GM23338 (cell line): ENCODE measurements around the gene STMN3. TPM values are rescaled to one million over a fixed set of nuclear protein-coding genes. Genes with fewer than 3 reads are reported as not detected.

Experiments used
- ATAC-seq: fragments of 200-7000 bp; cut with Tn5 transposase; 3 replicates; pipeline ENCODE4 v1.9.1; 2020
- DNase-seq: peaks from one replicate; pipeline ENCODE4 v3.0.0-alpha.2; 2015; ENCODE audit warnings: low spot score
- H2AFZ ChIP-seq: fragments of 200-600 bp; sonication (generic); 2 replicates; pipeline ENCODE4 v1.8.0; 2016; ENCODE audit warnings: antibody characterized with exemption, mild to moderate bottlenecking, moderate library complexity
- H3F3A ChIP-seq: fragments of 200-600 bp; sonication (generic); replicated peaks from 2 replicates; pipeline ENCODE4 v1.8.0; 2017; ENCODE audit warnings: antibody characterized with exemption, mixed run types, low read depth
- H3K27ac ChIP-seq: fragments of 200-600 bp; sonication (generic); 2 replicates; pipeline ENCODE4 v1.6.1; 2016; ENCODE audit warnings: low read depth
- H3K27me3 ChIP-seq: fragments of 200-600 bp; sonication (generic); 2 replicates; pipeline ENCODE4 v1.8.0; 2016; ENCODE audit warnings: mild to moderate bottlenecking, mixed run types, moderate library complexity; ENCODE audit not compliant: insufficient read depth
- H3K36me3 ChIP-seq: fragments of 200-600 bp; sonication (generic); 2 replicates; pipeline ENCODE4 v1.8.0; 2016; ENCODE audit warnings: mild to moderate bottlenecking; ENCODE audit not compliant: insufficient read depth
- H3K4me1 ChIP-seq: fragments of 200-600 bp; sonication (generic); 2 replicates; pipeline ENCODE4 v1.8.0; 2016; ENCODE audit warnings: mild to moderate bottlenecking, moderate library complexity; ENCODE audit not compliant: insufficient read depth
- H3K4me2 ChIP-seq: fragments of 200-600 bp; sonication (generic); 2 replicates; pipeline ENCODE4 v1.7.1; 2017; ENCODE audit warnings: mixed run types
- H3K4me3 ChIP-seq: fragments of 200-600 bp; sonication (generic); 2 replicates; pipeline ENCODE4 v1.6.1; 2016; ENCODE audit warnings: mixed run types
- H3K79me2 ChIP-seq: fragments of 200-600 bp; sonication (generic); replicated peaks from 2 replicates; pipeline ENCODE4 v1.8.0; 2017; ENCODE audit warnings: mild to moderate bottlenecking; ENCODE audit not compliant: insufficient read depth
- H3K9me2 ChIP-seq: fragments of 200-600 bp; sonication (generic); 2 replicates; pipeline ENCODE4 v1.8.0; 2017; ENCODE audit not compliant: insufficient read depth
- H4K20me1 ChIP-seq: fragments of 200-600 bp; sonication (generic); replicated peaks from 2 replicates; pipeline ENCODE4 v1.8.0; 2017; ENCODE audit warnings: mild to moderate bottlenecking; ENCODE audit not compliant: insufficient read depth
- H3K27ac Mint-ChIP-seq: 2 replicates; pipeline ENCODE4 v1.8.0; 2020; ENCODE audit warnings: inconsistent platforms, mild to moderate bottlenecking, moderate library complexity, mixed read lengths
- H3K27me3 Mint-ChIP-seq: 3 replicates; pipeline ENCODE4 v1.8.0; 2022; ENCODE audit warnings: low read depth, mild to moderate bottlenecking, moderate library complexity, mixed read lengths, inconsistent platforms; ENCODE audit not compliant: insufficient read depth, poor library complexity
- H3K36me3 Mint-ChIP-seq: 3 replicates; pipeline ENCODE4 v1.8.0; 2021; ENCODE audit warnings: low read depth, mild to moderate bottlenecking, inconsistent platforms, moderate library complexity, mixed read lengths
- H3K4me1 Mint-ChIP-seq: 3 replicates; pipeline ENCODE4 v1.8.0; 2020; ENCODE audit warnings: mild to moderate bottlenecking, inconsistent platforms, mixed read lengths
- H3K4me3 Mint-ChIP-seq: 3 replicates; pipeline ENCODE4 v1.8.0; 2021; ENCODE audit warnings: moderate library complexity, mild to moderate bottlenecking, inconsistent platforms, mixed read lengths
- H3K9me3 Mint-ChIP-seq: 3 replicates; pipeline ENCODE4 v1.8.0; 2020; ENCODE audit warnings: moderate library complexity, mild to moderate bottlenecking, inconsistent platforms, mixed read lengths
- EZH2 ChIP-seq: fragments of 200-600 bp; sonication (generic); IDR thresholded peaks from one replicate; pipeline ENCODE4 v1.8.0; 2017; ENCODE audit warnings: antibody characterized with exemption, mild to moderate bottlenecking, low read depth; ENCODE audit not compliant: unreplicated experiment
- EZH2phosphoT487 ChIP-seq: fragments of 200-600 bp; sonication (generic); IDR thresholded peaks from one replicate; pipeline ENCODE4 v1.8.1; 2018; ENCODE audit warnings: antibody characterized with exemption; ENCODE audit not compliant: unreplicated experiment
- JUNB ChIP-seq: IDR thresholded peaks from one replicate; pipeline ENCODE4 v1.6.1; 2016; ENCODE audit warnings: antibody characterized with exemption; ENCODE audit not compliant: unreplicated experiment
- POLR2AphosphoS5 ChIP-seq: IDR thresholded peaks from 2 replicates; pipeline ENCODE4 v1.6.1; 2016; ENCODE audit warnings: antibody characterized with exemption, low read depth
- STAT1 ChIP-seq: IDR thresholded peaks from one replicate; pipeline ENCODE4 v1.6.1; 2016; ENCODE audit warnings: antibody characterized with exemption; ENCODE audit not compliant: unreplicated experiment
- polyA plus RNA-seq: library from polyadenylated mRNA; unstranded; fragments of >200 nt; fragmentation: Nextera tagmentation; extraction: Ambion mirVana; gene quantifications from 2 replicates; pipeline ENCODE4 v1.2.1, GENCODE V29; 2016
- total RNA-seq: library from RNA; depleted of rRNA; stranded (reverse); fragments of >200 nt; shearing (Covaris generic); gene quantifications from 2 replicates; pipeline ENCODE4 v1.2.3, GENCODE V29; 2014
- TF ChIP-seq, protein P1 (sequence below): fragments of 250-450 bp; sonication (Bioruptor Pico); IDR thresholded peaks from 2 replicates; pipeline ENCODE4 v1.5.0; 2020; ENCODE audit warnings: mild to moderate bottlenecking, moderate library complexity
- TF ChIP-seq, protein P2 (sequence below): IDR thresholded peaks from one replicate; pipeline ENCODE4 v1.6.1; 2018; ENCODE audit warnings: antibody characterized with exemption; ENCODE audit not compliant: unreplicated experiment

Gene STMN3
- total and polyA plus RNA-seq, 2 experiments from 2014 or later: 28.6 to 61.3 TPM

DNA sequence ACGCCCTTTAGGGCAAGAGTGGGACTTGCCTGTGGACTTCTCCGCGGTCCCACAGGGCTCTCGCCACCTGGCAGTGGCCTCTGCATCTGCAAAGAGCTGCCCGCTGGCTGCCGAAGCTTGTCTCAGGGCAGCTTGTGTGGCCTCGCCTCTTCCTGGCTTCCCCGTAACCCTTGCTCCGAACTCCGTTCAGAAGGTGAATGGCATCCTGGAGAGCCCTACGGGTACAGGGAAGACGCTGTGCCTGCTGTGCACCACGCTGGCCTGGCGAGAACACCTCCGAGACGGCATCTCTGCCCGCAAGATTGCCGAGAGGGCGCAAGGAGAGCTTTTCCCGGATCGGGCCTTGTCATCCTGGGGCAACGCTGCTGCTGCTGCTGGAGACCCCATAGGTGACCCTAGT is 7.9 kb upstream of the STMN3 start:
- H2AFZ ChIP-seq: no peak overlapping the region
- TF ChIP-seq EZH2phosphoT487 (no peak), EZH2 (no peak), STAT1 (no peak), JUNB (no peak), POLR2AphosphoS5 (no peak)
- TF ChIP-seq, protein P1, sequence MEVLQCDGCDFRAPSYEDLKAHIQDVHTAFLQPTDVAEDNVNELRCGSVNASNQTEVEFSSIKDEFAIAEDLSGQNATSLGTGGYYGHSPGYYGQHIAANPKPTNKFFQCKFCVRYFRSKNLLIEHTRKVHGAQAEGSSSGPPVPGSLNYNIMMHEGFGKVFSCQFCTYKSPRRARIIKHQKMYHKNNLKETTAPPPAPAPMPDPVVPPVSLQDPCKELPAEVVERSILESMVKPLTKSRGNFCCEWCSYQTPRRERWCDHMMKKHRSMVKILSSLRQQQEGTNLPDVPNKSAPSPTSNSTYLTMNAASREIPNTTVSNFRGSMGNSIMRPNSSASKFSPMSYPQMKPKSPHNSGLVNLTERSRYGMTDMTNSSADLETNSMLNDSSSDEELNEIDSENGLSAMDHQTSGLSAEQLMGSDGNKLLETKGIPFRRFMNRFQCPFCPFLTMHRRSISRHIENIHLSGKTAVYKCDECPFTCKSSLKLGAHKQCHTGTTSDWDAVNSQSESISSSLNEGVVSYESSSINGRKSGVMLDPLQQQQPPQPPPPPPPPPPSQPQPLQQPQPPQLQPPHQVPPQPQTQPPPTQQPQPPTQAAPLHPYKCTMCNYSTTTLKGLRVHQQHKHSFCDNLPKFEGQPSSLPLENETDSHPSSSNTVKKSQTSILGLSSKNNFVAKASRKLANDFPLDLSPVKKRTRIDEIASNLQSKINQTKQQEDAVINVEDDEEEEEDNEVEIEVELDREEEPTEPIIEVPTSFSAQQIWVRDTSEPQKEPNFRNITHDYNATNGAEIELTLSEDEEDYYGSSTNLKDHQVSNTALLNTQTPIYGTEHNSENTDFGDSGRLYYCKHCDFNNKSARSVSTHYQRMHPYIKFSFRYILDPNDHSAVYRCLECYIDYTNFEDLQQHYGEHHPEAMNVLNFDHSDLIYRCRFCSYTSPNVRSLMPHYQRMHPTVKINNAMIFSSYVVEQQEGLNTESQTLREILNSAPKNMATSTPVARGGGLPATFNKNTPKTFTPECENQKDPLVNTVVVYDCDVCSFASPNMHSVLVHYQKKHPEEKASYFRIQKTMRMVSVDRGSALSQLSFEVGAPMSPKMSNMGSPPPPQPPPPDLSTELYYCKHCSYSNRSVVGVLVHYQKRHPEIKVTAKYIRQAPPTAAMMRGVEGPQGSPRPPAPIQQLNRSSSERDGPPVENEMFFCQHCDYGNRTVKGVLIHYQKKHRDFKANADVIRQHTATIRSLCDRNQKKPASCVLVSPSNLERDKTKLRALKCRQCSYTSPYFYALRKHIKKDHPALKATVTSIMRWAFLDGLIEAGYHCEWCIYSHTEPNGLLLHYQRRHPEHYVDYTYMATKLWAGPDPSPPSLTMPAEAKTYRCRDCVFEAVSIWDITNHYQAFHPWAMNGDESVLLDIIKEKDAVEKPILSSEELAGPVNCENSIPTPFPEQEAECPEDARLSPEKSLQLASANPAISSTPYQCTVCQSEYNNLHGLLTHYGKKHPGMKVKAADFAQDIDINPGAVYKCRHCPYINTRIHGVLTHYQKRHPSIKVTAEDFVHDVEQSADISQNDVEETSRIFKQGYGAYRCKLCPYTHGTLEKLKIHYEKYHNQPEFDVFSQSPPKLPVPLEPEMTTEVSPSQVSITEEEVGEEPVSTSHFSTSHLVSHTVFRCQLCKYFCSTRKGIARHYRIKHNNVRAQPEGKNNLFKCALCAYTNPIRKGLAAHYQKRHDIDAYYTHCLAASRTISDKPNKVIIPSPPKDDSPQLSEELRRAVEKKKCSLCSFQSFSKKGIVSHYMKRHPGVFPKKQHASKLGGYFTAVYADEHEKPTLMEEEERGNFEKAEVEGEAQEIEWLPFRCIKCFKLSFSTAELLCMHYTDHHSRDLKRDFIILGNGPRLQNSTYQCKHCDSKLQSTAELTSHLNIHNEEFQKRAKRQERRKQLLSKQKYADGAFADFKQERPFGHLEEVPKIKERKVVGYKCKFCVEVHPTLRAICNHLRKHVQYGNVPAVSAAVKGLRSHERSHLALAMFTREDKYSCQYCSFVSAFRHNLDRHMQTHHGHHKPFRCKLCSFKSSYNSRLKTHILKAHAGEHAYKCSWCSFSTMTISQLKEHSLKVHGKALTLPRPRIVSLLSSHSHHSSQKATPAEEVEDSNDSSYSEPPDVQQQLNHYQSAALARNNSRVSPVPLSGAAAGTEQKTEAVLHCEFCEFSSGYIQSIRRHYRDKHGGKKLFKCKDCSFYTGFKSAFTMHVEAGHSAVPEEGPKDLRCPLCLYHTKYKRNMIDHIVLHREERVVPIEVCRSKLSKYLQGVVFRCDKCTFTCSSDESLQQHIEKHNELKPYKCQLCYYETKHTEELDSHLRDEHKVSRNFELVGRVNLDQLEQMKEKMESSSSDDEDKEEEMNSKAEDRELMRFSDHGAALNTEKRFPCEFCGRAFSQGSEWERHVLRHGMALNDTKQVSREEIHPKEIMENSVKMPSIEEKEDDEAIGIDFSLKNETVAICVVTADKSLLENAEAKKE: no peak
- TF ChIP-seq, protein P2, sequence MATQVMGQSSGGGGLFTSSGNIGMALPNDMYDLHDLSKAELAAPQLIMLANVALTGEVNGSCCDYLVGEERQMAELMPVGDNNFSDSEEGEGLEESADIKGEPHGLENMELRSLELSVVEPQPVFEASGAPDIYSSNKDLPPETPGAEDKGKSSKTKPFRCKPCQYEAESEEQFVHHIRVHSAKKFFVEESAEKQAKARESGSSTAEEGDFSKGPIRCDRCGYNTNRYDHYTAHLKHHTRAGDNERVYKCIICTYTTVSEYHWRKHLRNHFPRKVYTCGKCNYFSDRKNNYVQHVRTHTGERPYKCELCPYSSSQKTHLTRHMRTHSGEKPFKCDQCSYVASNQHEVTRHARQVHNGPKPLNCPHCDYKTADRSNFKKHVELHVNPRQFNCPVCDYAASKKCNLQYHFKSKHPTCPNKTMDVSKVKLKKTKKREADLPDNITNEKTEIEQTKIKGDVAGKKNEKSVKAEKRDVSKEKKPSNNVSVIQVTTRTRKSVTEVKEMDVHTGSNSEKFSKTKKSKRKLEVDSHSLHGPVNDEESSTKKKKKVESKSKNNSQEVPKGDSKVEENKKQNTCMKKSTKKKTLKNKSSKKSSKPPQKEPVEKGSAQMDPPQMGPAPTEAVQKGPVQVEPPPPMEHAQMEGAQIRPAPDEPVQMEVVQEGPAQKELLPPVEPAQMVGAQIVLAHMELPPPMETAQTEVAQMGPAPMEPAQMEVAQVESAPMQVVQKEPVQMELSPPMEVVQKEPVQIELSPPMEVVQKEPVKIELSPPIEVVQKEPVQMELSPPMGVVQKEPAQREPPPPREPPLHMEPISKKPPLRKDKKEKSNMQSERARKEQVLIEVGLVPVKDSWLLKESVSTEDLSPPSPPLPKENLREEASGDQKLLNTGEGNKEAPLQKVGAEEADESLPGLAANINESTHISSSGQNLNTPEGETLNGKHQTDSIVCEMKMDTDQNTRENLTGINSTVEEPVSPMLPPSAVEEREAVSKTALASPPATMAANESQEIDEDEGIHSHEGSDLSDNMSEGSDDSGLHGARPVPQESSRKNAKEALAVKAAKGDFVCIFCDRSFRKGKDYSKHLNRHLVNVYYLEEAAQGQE: no peak
- Mint-ChIP-seq H3K4me1 (peaks cover 24% of the 10 kb centered on the region), H3K27me3 (peaks cover 13% of the 10 kb centered on the region), H3K4me3 (no peak overlapping the region), H3K27ac (no peak overlapping the region), H3K36me3 (peaks cover 34% of the 10 kb centered on the region), H3K9me3 (no peaks in the 10 kb centered on the region)
- H3K4me1 ChIP-seq: peaks cover 7% of the 10 kb centered on the region; the same call in 1 of the 2 replicates
- no peaks in the 10 kb centered on the region for H3K9me2 ChIP-seq
- H4K20me1 ChIP-seq: no peaks in the 10 kb centered on the region; the same call in 1 of the 2 replicates
- H3K79me2 ChIP-seq: peaks cover 8% of the 10 kb centered on the region
- no peak for DNase-seq
- no peaks in the 10 kb centered on the region for H3K36me3 ChIP-seq
- no peak for ATAC-seq
- H3K27ac ChIP-seq: no peak overlapping the region
- H3K27me3 ChIP-seq: no peaks in the 10 kb centered on the region
- peaks cover 4% of the 10 kb centered on the region; the same call in 1 of the 2 replicates for H3F3A ChIP-seq
- H3K4me2 ChIP-seq: no peak overlapping the region
- no peak overlapping the region for H3K4me3 ChIP-seq
